Hepatic stellate cell (primary cell): ENCODE results near the gene DENND1A.
A peak's percentile ranks its signal among the peaks of the same experiment; 100 is the strongest.
"Not testable (repeated sequence)": the region's sequence is repeated elsewhere in the genome, so short reads cannot be mapped to it uniquely, and the experiment has no call there.

Experiments
- DNase-seq: peaks from one replicate; pipeline ENCODE4 v3.0.0; 2011; ENCODE audit warnings: low spot score

Gene DENND1A

GRCh38 chr9:123652416-123652815 is 277.5 kb downstream of the DENND1A start:
- DNase-seq = no peak

- no peak for DNase-seq
These were observed 278.1 kb downstream of the DENND1A start for GRCh38 chr9:123651871-123652270.

GRCh38 chr9:123651273-123651672 is 278.7 kb downstream of the DENND1A start:
- no peak for DNase-seq

- no peak for DNase-seq
These were observed 280.0 kb downstream of the DENND1A start for GRCh38 chr9:123649909-123650308.

GRCh38 chr9:123647145-123647544 is 282.8 kb downstream of the DENND1A start:
- no peak for DNase-seq

- DNase-seq = no peak
These were observed 284.2 kb downstream of the DENND1A start for GRCh38 chr9:123645762-123646161.

- DNase-seq = no peak
These were observed 284.8 kb downstream of the DENND1A start for GRCh38 chr9:123645126-123645525.

GRCh38 chr9:123643518-123643917 is 286.4 kb downstream of the DENND1A start:
- no peak for DNase-seq

GRCh38 chr9:123642291-123643278 is 287.3 kb downstream of the DENND1A start:
- DNase-seq = no peak

GRCh38 chr9:123640792-123641222 is 289.1 kb downstream of the DENND1A start:
- DNase-seq = no peak

- DNase-seq = no peak
These were observed 290.2 kb downstream of the DENND1A start for GRCh38 chr9:123639743-123640142.

- DNase-seq = no peak
These were observed 291.8 kb downstream of the DENND1A start for GRCh38 chr9:123637945-123638634.

- DNase-seq = peak; percentile 8
These were observed 292.4 kb downstream of the DENND1A start for GRCh38 chr9:123637606-123637944.

- DNase-seq = not testable (repeated sequence)
These were observed 293.1 kb downstream of the DENND1A start for GRCh38 chr9:123636805-123637204.

GRCh38 chr9:123631862-123632261 is 298.1 kb downstream of the DENND1A start:
- no peak for DNase-seq

- no peak for DNase-seq
These were observed 299.7 kb downstream of the DENND1A start for GRCh38 chr9:123630233-123630632.

- DNase-seq = no peak
These were observed 300.4 kb downstream of the DENND1A start for GRCh38 chr9:123629531-123629930.

- no peak for DNase-seq
These were observed 307.1 kb downstream of the DENND1A start for GRCh38 chr9:123622711-123623241.

GRCh38 chr9:123620239-123620638 is 309.7 kb downstream of the DENND1A start:
- no peak for DNase-seq

GRCh38 chr9:123617952-123618678 is 311.8 kb downstream of the DENND1A start:
- no peak for DNase-seq

GRCh38 chr9:123617286-123617685 is 312.6 kb downstream of the DENND1A start:
- no peak for DNase-seq

- no peak for DNase-seq
These were observed 313.2 kb downstream of the DENND1A start for GRCh38 chr9:123616707-123617106.
